ENCODE measurements around the gene COMMD10. TPM values are rescaled to one million over a fixed set of nuclear protein-coding genes. Genes with fewer than 3 reads are reported as not detected.

COMMD10 gene
- total and polyA plus RNA-seq, 2 of the 4 experiments (the other 2 are of a cell fraction), result 12.8 to 20.4 TPM

DNA sequence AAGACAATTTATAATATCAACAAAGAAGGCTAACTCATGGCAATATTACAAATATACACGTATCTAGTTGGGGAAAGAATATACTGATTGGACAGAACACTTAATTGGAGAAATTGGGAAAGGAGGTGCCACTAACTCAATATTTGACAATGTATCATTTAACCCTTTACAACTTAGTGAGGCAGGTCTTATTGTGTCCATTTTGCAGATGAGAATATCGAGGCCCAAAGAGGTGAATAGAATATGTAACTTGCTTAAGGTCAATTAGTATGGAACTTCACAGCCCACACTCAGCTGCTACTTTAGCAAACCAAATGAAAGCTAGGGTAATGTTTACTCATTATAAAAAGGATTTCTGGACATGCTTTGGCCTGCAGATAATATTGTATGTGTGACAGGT, 46.2 kb downstream of the COMMD10 start:
- H3K14ac ChIP-seq (replicated peaks; ENCODE audit: low read depth, low read length), result no peak overlapping the region
- no peak for TF ChIP-seq SMC3 (IDR thresholded peaks at IDR 0.05; ENCODE audit: low read depth, low read length)
- TF ChIP-seq BHLHE40 (IDR thresholded peaks at IDR 0.05; ENCODE audit: low read depth, low read length), result no peak
- TF ChIP-seq, protein P1, sequence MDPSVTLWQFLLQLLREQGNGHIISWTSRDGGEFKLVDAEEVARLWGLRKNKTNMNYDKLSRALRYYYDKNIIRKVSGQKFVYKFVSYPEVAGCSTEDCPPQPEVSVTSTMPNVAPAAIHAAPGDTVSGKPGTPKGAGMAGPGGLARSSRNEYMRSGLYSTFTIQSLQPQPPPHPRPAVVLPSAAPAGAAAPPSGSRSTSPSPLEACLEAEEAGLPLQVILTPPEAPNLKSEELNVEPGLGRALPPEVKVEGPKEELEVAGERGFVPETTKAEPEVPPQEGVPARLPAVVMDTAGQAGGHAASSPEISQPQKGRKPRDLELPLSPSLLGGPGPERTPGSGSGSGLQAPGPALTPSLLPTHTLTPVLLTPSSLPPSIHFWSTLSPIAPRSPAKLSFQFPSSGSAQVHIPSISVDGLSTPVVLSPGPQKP (IDR thresholded peaks at IDR 0.05; ENCODE audit: borderline replicate concordance, low read depth, low read length), result no peak
- no peak for TF ChIP-seq RFX5 (IDR thresholded peaks at IDR 0.05; ENCODE audit: low read depth, low read length)
- no peak for TF ChIP-seq POLR2A (IDR thresholded peaks at IDR 0.05; ENCODE audit: low read depth, low read length)
- no peak for TF ChIP-seq MAFK (IDR thresholded peaks at IDR 0.05; ENCODE audit: low read depth, low read length)
- TF ChIP-seq FOS (IDR thresholded peaks at IDR 0.05; ENCODE audit: low read depth, low read length), result no peak
- no peak for TF ChIP-seq CHD1 (IDR thresholded peaks at IDR 0.05; ENCODE audit: low read depth, low read length)
- TF ChIP-seq MXI1 (IDR thresholded peaks at IDR 0.05; ENCODE audit: borderline replicate concordance, low read depth, low read length), result no peak
- TF ChIP-seq MAZ (IDR thresholded peaks at IDR 0.05; ENCODE audit: borderline replicate concordance, low read depth, low read length), result no peak
- no peak for TF ChIP-seq RCOR1 (IDR thresholded peaks at IDR 0.05; ENCODE audit: insufficient replicate concordance, low read length)
- no peak for TF ChIP-seq RAD21 (IDR thresholded peaks at IDR 0.05; ENCODE audit: low read length)
- TF ChIP-seq, protein P2, sequence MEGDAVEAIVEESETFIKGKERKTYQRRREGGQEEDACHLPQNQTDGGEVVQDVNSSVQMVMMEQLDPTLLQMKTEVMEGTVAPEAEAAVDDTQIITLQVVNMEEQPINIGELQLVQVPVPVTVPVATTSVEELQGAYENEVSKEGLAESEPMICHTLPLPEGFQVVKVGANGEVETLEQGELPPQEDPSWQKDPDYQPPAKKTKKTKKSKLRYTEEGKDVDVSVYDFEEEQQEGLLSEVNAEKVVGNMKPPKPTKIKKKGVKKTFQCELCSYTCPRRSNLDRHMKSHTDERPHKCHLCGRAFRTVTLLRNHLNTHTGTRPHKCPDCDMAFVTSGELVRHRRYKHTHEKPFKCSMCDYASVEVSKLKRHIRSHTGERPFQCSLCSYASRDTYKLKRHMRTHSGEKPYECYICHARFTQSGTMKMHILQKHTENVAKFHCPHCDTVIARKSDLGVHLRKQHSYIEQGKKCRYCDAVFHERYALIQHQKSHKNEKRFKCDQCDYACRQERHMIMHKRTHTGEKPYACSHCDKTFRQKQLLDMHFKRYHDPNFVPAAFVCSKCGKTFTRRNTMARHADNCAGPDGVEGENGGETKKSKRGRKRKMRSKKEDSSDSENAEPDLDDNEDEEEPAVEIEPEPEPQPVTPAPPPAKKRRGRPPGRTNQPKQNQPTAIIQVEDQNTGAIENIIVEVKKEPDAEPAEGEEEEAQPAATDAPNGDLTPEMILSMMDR (conservative IDR thresholded peaks at IDR 0.05; ENCODE audit: low read depth, low read length), result no peak
- no peak for TF ChIP-seq NFE2L2 (IDR thresholded peaks at IDR 0.05; ENCODE audit: low read depth, low read length)
- TF ChIP-seq, protein P3, sequence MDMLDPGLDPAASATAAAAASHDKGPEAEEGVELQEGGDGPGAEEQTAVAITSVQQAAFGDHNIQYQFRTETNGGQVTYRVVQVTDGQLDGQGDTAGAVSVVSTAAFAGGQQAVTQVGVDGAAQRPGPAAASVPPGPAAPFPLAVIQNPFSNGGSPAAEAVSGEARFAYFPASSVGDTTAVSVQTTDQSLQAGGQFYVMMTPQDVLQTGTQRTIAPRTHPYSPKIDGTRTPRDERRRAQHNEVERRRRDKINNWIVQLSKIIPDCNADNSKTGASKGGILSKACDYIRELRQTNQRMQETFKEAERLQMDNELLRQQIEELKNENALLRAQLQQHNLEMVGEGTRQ (IDR thresholded peaks at IDR 0.05; ENCODE audit: low read depth, low read length), result no peak
- no peak for TF ChIP-seq CEBPB (IDR thresholded peaks at IDR 0.05; ENCODE audit: low read depth, low read length)
- ATAC-seq (ENCODE audit: low read depth) (no peak), DNase-seq (no peak)
- H3K23ac ChIP-seq (ENCODE audit: low read depth, low read length), result no peak overlapping the region
- no peaks in the 10 kb centered on the region for H3K27me3 ChIP-seq (ENCODE audit: control insufficient read depth, insufficient read depth, low read length)
- no TSS peak for BruUV-seq (replicated peaks)
- H3K9ac ChIP-seq (ENCODE audit: low read depth, low read length), result no peak overlapping the region
- WGBS, 2 experiments (ENCODE audit: extremely low coverage in 2 of 2, insufficient read length in 1 of 2), result no CpG with 5 or more reads among the region's 2 CpGs
- H2BK5ac ChIP-seq (ENCODE audit: low read depth, low read length, poor library complexity, severe bottlenecking), result no peak overlapping the region
- no peak overlapping the region for H4K8ac ChIP-seq (ENCODE audit: low read depth in 2 of 2, low read length in 2 of 2)
- no peaks in the 10 kb centered on the region for H3K9me3 ChIP-seq (ENCODE audit: control insufficient read depth, insufficient read depth, low read length)
- no peak overlapping the region for H3K4me3 ChIP-seq (ENCODE audit: insufficient read depth, low read depth, low read length)
- H2BK120ac ChIP-seq (ENCODE audit: low read depth, low read length), result no peak overlapping the region
- no peak overlapping the region for H2AK9ac ChIP-seq (replicated peaks; ENCODE audit: low read depth, low read length, poor library complexity)
- CTCF ChIA-PET, result no interaction called here
- no peak overlapping the region for H3K27ac ChIP-seq (ENCODE audit: insufficient read depth, low read length)
- H4K20me1 ChIP-seq (ENCODE audit: insufficient read depth, low read length), result no peaks in the 10 kb centered on the region
- H3K4ac ChIP-seq (ENCODE audit: low read depth, low read length), result peak overlapping the region; percentile 32; the same call in 1 of the 2 replicates
- no peak overlapping the region for H2AFZ ChIP-seq (replicated peaks; ENCODE audit: low read length, poor library complexity)
- H4K91ac ChIP-seq (ENCODE audit: insufficient read depth, low read depth, low read length), result no peak overlapping the region
- H4K5ac ChIP-seq (ENCODE audit: low read depth, low read length), result no peak overlapping the region
- no peak overlapping the region for H3K56ac ChIP-seq (ENCODE audit: extremely low read depth, insufficient read depth, low read length)
- 0 out of 2 replicates have a peak, but pooled peaks cover 2% of the 10 kb centered on the region for H3K4me1 ChIP-seq (ENCODE audit: control insufficient read depth, insufficient read depth, low read length)
- 0 out of 2 replicates have a peak overlapping the region, but pooled peaks have one; percentile 2 for H2AK5ac ChIP-seq (ENCODE audit: low read depth, low read length)
- H3K79me1 ChIP-seq (ENCODE audit: low read depth in 1 of 2, low read length in 2 of 2), result peaks cover 0 to 5% of the 10 kb centered on the region in 2 experiments; a peak in 3 of 4 replicates
- in situ Hi-C loops (cut with MboI; ENCODE audit: low sequenced_read_pairs), result no loop called here
- no peak overlapping the region for H3K4me2 ChIP-seq (ENCODE audit: low read depth, low read length)
- H3K9me1 ChIP-seq (ENCODE audit: insufficient read depth, low read length), result no peaks in the 10 kb centered on the region
- intact Hi-C loops (cut with micrococcal nuclease), result no loop called here
- peak overlapping the region; percentile 31; the same call in 1 of the 2 replicates for H2BK20ac ChIP-seq (ENCODE audit: low read depth, low read length)
- dilution Hi-C loops (cut with HindIII; ENCODE audit: low sequenced_read_pairs, unreplicated experiment), result no loop called here
- H3K36me3 ChIP-seq (ENCODE audit: control insufficient read depth, insufficient read depth, low read length), result no peaks in the 10 kb centered on the region
- H3K18ac ChIP-seq (ENCODE audit: low read depth, low read length), result no peak overlapping the region
- no peak overlapping the region for H2BK15ac ChIP-seq (ENCODE audit: low read depth, low read length)
- POLR2A ChIA-PET (ENCODE audit: unreplicated experiment), result no interaction called here

All from IMR-90 (cell line).